ENCODE measurements around the gene SEC22A. TPM values are rescaled to one million over a fixed set of nuclear protein-coding genes. Genes with fewer than 3 reads are reported as not detected.

SEC22A gene
- total and polyA plus RNA-seq, 10 of the 15 experiments (the other 5 are each of a cell fraction or from before 2014, with no cell fraction given): 19.3 to 70.3 (median 36.7) TPM

DNA sequence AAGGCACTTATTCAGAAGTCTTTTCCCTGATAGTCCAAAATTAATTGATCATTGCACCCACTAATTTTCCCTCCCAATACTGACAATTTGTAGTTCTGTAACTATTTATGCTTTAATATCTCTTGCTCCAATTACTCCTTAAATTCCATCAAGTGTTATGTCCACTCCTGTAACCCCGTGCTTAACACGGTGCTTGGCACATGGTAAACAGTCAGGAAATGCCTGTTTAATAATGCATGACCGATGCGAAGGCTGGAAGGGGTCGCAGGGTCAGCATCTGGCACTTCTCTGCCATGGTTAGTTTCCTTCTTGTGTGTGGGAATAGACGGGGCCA lies 553 bp upstream of the SEC22A start:
- DNase-seq (ENCODE audit: low read depth, low spot score) (no peak), ATAC-seq (no peak), FAIRE-seq (peak; percentile 31)
- RAD21 ChIA-PET (ENCODE audit: unreplicated experiment): interaction anchor here (1.0 to 1.3 kb wide), 2 partner anchors 48 to 134 kb away, joined by 3 to 4 read pairs; no protein-coding TSS in a partner anchor
- H3K9ac ChIP-seq (ENCODE audit: control insufficient read depth, insufficient read depth, low read length): peak overlapping the region; percentile 88
- H2AFZ ChIP-seq (ENCODE audit: control insufficient read depth, low read depth, low read length): peak overlapping the region; percentile 98
- H3K4me3 ChIP-seq: peak overlapping the region; percentile 74
- in situ Hi-C loops (cut with MboI) (no loop called here), intact Hi-C loops (cut with micrococcal nuclease; ENCODE audit: unreplicated experiment) (no loop called here)
- CTCF ChIA-PET: interaction anchor here (1.4 kb wide), 1 partner anchor 17 kb away, joined by 4 read pairs; no protein-coding TSS in a partner anchor
- SMC1A ChIA-PET (ENCODE audit: uncharacterized antibody, unreplicated experiment): interaction anchor here (0.9 kb wide), 1 partner anchor 14 kb away, joined by 3 read pairs; no protein-coding TSS in a partner anchor
- H3K27ac ChIP-seq (ENCODE audit: control insufficient read depth, insufficient read depth): peak overlapping the region; percentile 85
- TF ChIP-seq IKZF2 (IDR thresholded peaks at IDR 0.05) (no peak), IRF3 (IDR thresholded peaks at IDR 0.05) (0 out of 2 replicates have a peak, but pooled peaks have one; percentile 2), EED (IDR thresholded peaks at IDR 0.05; ENCODE audit: low read depth) (0 out of 2 replicates have a peak, but pooled peaks have one; percentile 14)
- no peaks in the 10 kb centered on the region for H3K27me3 ChIP-seq (replicated peaks in 1 of 2; ENCODE audit: control insufficient read depth in 2 of 2, insufficient read depth in 2 of 2, low read length in 1 of 2)
- H4K20me1 ChIP-seq (ENCODE audit: control insufficient read depth, insufficient read depth): no peaks in the 10 kb centered on the region
- BruUV-seq (replicated peaks): TSS peak; percentile 99
- H3K36me3 ChIP-seq (ENCODE audit: control insufficient read depth in 2 of 2, insufficient read depth in 2 of 2, low read length in 1 of 2): no peaks in the 10 kb centered on the region
- WGBS (ENCODE audit: insufficient coverage, insufficient replicate concordance, low lambda C conversion rate, missing lambda C conversion rate): 0% methylated on average over 6 of the region's 6 CpGs
- H3K9me3 ChIP-seq (replicated peaks; ENCODE audit: control insufficient read depth, insufficient read depth, low read length): no peaks in the 10 kb centered on the region; the same call in 2 of the 3 replicates
- peaks cover 27% of the 10 kb centered on the region for H3K79me2 ChIP-seq (ENCODE audit: control insufficient read depth, insufficient read depth, low read length)
- H3K4me2 ChIP-seq (ENCODE audit: control insufficient read depth, insufficient read depth): peak overlapping the region; percentile 96
- POLR2A ChIA-PET: interaction anchor here (0.5 to 1.8 kb wide), 5 partner anchors 9 to 817 kb away, joined by 3 to 5 read pairs (median 3); partner anchors contain the start of gene FAM162A
- 0 out of 2 replicates have a peak, but pooled peaks cover 8% of the 10 kb centered on the region for H3K4me1 ChIP-seq (ENCODE audit: control insufficient read depth, insufficient read depth, low read length)

DNA sequence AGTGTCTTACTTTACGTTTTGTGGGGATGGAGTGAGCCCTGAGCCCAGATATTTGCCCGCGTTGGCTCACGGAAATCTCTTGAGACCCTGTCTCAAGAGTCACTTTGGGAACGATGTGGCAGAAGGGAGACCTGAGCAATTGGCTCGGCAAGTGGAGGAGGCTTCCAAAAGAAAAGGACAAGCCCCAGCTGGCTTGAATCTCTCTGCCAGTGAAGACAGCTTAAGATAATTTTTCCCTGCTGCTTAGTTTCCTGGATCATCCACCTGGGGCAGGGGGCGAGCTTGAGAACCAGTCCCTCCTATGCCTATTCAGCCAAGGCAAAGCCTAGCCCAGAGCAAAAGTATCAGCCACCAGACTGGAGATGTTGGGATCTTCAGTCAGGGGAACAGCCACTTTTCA lies 708 bp downstream of the SEC22A start:
- ChIA-PET RAD21 (ENCODE audit: unreplicated experiment) (interaction anchor here (1.3 kb wide), 1 partner anchor 135 kb away, joined by 3 read pairs; no protein-coding TSS in a partner anchor), SMC1A (ENCODE audit: uncharacterized antibody, unreplicated experiment) (interaction anchor here (0.8 to 1.2 kb wide), 4 partner anchors 8 to 43 kb away, joined by 3 to 5 read pairs (median 3); no protein-coding TSS in a partner anchor), CTCF (interaction anchor here (0.6 kb wide), 1 partner anchor 50 kb away, joined by 3 read pairs; no protein-coding TSS in a partner anchor), POLR2A (interaction anchor here (0.6 to 1.8 kb wide), 4 partner anchors 8 to 135 kb away, joined by 3 to 5 read pairs (median 4); no protein-coding TSS in a partner anchor)
- Histone ChIP-seq H3K4me3 (peak overlapping the region; percentile 96), H3K4me2 (ENCODE audit: control insufficient read depth, insufficient read depth) (peak overlapping the region; percentile 95), H3K36me3 (ENCODE audit: control insufficient read depth in 2 of 2, insufficient read depth in 2 of 2, low read length in 1 of 2) (no peaks in the 10 kb centered on the region), H4K20me1 (ENCODE audit: control insufficient read depth, insufficient read depth) (no peaks in the 10 kb centered on the region), H3K4me1 (ENCODE audit: control insufficient read depth, insufficient read depth, low read length) (0 out of 2 replicates have a peak, but pooled peaks cover 8% of the 10 kb centered on the region), H3K27ac (ENCODE audit: control insufficient read depth, insufficient read depth) (peak overlapping the region; percentile 85), H3K27me3 (replicated peaks in 1 of 2; ENCODE audit: control insufficient read depth in 2 of 2, insufficient read depth in 2 of 2, low read length in 1 of 2) (no peaks in the 10 kb centered on the region), H3K9me3 (replicated peaks; ENCODE audit: control insufficient read depth, insufficient read depth, low read length) (no peaks in the 10 kb centered on the region; the same call in 2 of the 3 replicates), H3K9ac (ENCODE audit: control insufficient read depth, insufficient read depth, low read length) (peak overlapping the region; percentile 88), H2AFZ (ENCODE audit: control insufficient read depth, low read depth, low read length) (peak overlapping the region; percentile 91), H3K79me2 (ENCODE audit: control insufficient read depth, insufficient read depth, low read length) (peaks cover 28% of the 10 kb centered on the region)
- TF ChIP-seq SMARCA5 (IDR thresholded peaks at IDR 0.05) (no peak), PAX8 (IDR thresholded peaks at IDR 0.05) (0 out of 2 replicates have a peak, but pooled peaks have one; percentile 34)
- intact Hi-C loops (cut with micrococcal nuclease; ENCODE audit: unreplicated experiment) (no loop called here), in situ Hi-C loops (cut with MboI) (no loop called here)
- TSS peak; percentile 81 for BruUV-seq (replicated peaks)
- ATAC-seq (no peak), DNase-seq (ENCODE audit: low read depth, low spot score) (no peak), FAIRE-seq (no peak)
- WGBS (ENCODE audit: insufficient coverage, insufficient replicate concordance, low lambda C conversion rate, missing lambda C conversion rate): 0% methylated on average over 7 of the region's 7 CpGs

Data from GM12878 (cell line).